PC-3 (cell line): Measurements from ENCODE around the gene XPNPEP3.

Experiments used
- CTCF ChIP-seq: fragments of 300-600 bp; sonication (generic); conservative IDR thresholded peaks from 2 replicates; pipeline ENCODE4 v1.5.1; 2017; ENCODE audit warnings: antibody characterized with exemption, low read depth, mild to moderate bottlenecking, low read length
- EZH2 ChIP-seq: fragments of 300-600 bp; sonication (generic); IDR thresholded peaks from one replicate; pipeline ENCODE4 v1.6.1; 2017; ENCODE audit warnings: antibody characterized with exemption, mild to moderate bottlenecking, low read length; ENCODE audit not compliant: unreplicated experiment

GRCh38 chr22:40878922-40879321, 22.0 kb downstream of the XPNPEP3 start:
- TF ChIP-seq EZH2 (no peak), CTCF (no peak)
